Activated B cell treated with CpG ODN at 0.5 μM for 24 hours (primary cell): Measurements from ENCODE around the gene MBOAT1. TPM values are rescaled to one million over a fixed set of nuclear protein-coding genes. Genes with fewer than 3 reads are reported as not detected.

Source experiments
- ATAC-seq: fragments of 200-7000 bp; cut with Tn5 transposase; one replicate; pipeline ENCODE4 v1.10.0; 2021; ENCODE audit warnings: low read depth, mild to moderate bottlenecking, moderate library complexity
- CTCF ChIA-PET: fragments of 350-600 bp; sonication (Branson Sonifier 250); formaldehyde crosslinking; loops from one replicate; lab custom pipeline; 2021; ENCODE audit warnings: antibody characterized with exemption; lab: Charles Lee
- POLR2A ChIA-PET: fragments of 350-600 bp; sonication (Branson Sonifier 250); formaldehyde crosslinking; loops from one replicate; lab custom pipeline; 2021; ENCODE audit warnings: antibody characterized with exemption; lab: Charles Lee
- DNase-seq: peaks from one replicate; pipeline ENCODE4 v3.0.0; 2022
- H3K27ac Mint-ChIP-seq: one replicate; pipeline ENCODE4 v1.8.0; 2020; ENCODE audit warnings: mixed read lengths
- H3K27me3 Mint-ChIP-seq: one replicate; pipeline ENCODE4 v1.8.0; 2021; ENCODE audit warnings: mixed read lengths
- H3K36me3 Mint-ChIP-seq: one replicate; pipeline ENCODE4 v1.8.0; 2021; ENCODE audit warnings: low read depth, mixed read lengths
- H3K4me1 Mint-ChIP-seq: one replicate; pipeline ENCODE4 v1.8.0; 2021; ENCODE audit warnings: mixed read lengths
- H3K4me3 Mint-ChIP-seq: one replicate; pipeline ENCODE4 v1.8.0; 2020; ENCODE audit warnings: mild to moderate bottlenecking, mixed read lengths
- H3K9me3 Mint-ChIP-seq: one replicate; pipeline ENCODE4 v1.8.0; 2020; ENCODE audit warnings: mixed read lengths
- CTCF ChIP-seq: fragments of 200-600 bp; IDR thresholded peaks from one replicate; pipeline ENCODE4 v1.8.0; 2022; ENCODE audit warnings: antibody characterized with exemption, mild to moderate bottlenecking
- intact Hi-C: fragments of 100-400 bp; cut with micrococcal nuclease; formaldehyde crosslinking; loops from one replicate; pipeline ENCODE4 v1.15.1; 2024
- total RNA-seq: library from RNA; stranded (reverse); gene quantifications from 2 replicates; pipeline ENCODE4 v1.2.3, GENCODE V29; 2022

MBOAT1 gene
- total RNA-seq, 1 donor from 2014 or later, result 3.7 TPM

DNA sequence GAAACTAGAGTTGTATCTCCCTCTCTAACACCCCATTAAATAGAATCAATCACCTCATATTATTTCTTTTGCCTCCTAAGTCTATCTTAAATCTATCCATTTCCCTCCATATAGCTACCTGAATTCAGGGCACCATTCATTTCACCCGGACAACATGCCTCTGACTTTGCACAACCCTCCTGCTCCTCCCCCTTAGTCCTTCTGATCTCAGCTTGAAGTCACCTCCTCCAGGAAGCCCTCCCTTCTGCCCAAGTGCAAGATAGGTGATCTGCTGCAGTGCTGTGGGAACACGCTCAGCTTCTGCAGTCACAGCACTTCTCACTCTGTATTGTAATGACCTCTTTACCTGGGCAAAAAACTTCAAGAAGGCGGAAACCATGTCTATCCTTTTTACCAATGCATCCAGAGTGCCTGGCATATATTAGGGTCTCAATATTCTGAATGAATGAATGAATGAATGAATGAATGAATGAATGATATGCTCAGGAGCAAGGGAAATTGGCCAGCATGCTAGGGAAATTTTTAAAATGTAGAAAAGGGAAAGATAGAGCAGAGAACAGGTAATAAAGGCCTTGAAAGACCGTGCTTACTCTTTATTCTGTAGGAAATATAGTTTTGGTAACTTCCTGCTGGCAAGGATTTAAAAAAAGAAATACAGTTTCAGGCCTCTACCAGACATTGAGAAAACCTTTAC is 41.7 kb downstream of the MBOAT1 start:
- DNase-seq, result no peak
- POLR2A ChIA-PET, result no interaction called here
- CTCF ChIA-PET, result no interaction called here
- Mint-ChIP-seq H3K9me3 (peaks cover 5% of the 10 kb centered on the region), H3K4me3 (no peak overlapping the region), H3K36me3 (peaks cover 6% of the 10 kb centered on the region), H3K4me1 (peaks cover 14% of the 10 kb centered on the region), H3K27ac (no peak overlapping the region), H3K27me3 (no peaks in the 10 kb centered on the region)
- TF ChIP-seq CTCF, result no peak
- intact Hi-C loops, result no loop called here
- no peak for ATAC-seq

DNA sequence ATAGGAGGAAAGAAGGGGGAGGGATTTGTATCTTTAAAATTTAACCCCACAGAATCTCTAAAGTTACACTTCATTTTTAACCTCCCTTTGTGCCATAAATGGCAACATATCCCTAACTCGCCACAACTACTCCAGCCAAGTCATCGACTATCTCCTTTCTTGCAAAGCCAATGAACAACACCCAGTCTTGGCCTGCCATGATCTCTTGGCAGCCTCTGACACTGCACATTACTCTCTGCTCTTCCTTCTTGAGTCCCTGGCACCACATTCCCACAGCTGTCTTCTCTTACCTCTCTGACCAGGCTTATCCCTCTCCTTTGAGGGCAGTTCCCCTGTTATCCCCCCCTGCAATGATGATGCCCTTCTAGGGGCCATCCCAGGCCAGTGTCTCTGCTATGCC is 42.5 kb downstream of the MBOAT1 start:
- Mint-ChIP-seq H3K36me3 (peaks cover 6% of the 10 kb centered on the region), H3K4me3 (no peak overlapping the region), H3K27me3 (no peaks in the 10 kb centered on the region), H3K9me3 (peaks cover 5% of the 10 kb centered on the region), H3K4me1 (peaks cover 14% of the 10 kb centered on the region), H3K27ac (no peak overlapping the region)
- no peak for ATAC-seq
- ChIA-PET POLR2A (no interaction called here), CTCF (no interaction called here)
- no peak for TF ChIP-seq CTCF
- DNase-seq, result no peak
- intact Hi-C loops, result no loop called here

GRCh38 chr6:20169119-20169557 is 43.1 kb downstream of the MBOAT1 start:
- ChIA-PET POLR2A (no interaction called here), CTCF (no interaction called here)
- Mint-ChIP-seq H3K9me3 (peaks cover 5% of the 10 kb centered on the region), H3K4me3 (no peak overlapping the region), H3K27me3 (no peaks in the 10 kb centered on the region), H3K27ac (no peak overlapping the region), H3K36me3 (peaks cover 6% of the 10 kb centered on the region), H3K4me1 (peaks cover 8% of the 10 kb centered on the region)
- no peak for TF ChIP-seq CTCF
- no peak for DNase-seq
- intact Hi-C loops, result no loop called here
- ATAC-seq, result no peak

DNA sequence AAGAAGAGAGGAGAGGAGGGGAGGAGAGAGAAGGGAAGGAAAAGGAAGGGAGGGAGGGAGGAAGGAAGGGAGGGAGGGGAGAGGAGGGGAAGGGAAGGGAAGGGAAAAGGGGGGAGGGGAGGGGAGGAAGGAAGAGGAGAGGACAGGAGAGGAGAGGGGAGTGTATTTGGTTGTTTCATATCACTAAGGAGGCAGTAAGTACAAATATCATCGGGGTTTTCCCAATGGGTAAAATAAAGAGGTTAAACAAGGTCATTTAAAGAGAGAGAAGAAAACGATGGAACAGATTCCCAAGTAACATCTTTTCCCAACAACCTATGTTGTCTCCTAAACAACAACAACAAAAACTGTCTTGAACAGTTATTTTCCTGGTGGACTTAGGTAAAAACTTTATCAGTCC is 43.6 kb downstream of the MBOAT1 start:
- Mint-ChIP-seq H3K27ac (no peak overlapping the region), H3K4me1 (peaks cover 4% of the 10 kb centered on the region), H3K27me3 (no peaks in the 10 kb centered on the region), H3K36me3 (peaks cover 6% of the 10 kb centered on the region), H3K4me3 (no peak overlapping the region), H3K9me3 (peaks cover 5% of the 10 kb centered on the region)
- ChIA-PET CTCF (no interaction called here), POLR2A (no interaction called here)
- intact Hi-C loops, result no loop called here
- no peak for DNase-seq
- ATAC-seq, result no peak
- TF ChIP-seq CTCF, result no peak

DNA sequence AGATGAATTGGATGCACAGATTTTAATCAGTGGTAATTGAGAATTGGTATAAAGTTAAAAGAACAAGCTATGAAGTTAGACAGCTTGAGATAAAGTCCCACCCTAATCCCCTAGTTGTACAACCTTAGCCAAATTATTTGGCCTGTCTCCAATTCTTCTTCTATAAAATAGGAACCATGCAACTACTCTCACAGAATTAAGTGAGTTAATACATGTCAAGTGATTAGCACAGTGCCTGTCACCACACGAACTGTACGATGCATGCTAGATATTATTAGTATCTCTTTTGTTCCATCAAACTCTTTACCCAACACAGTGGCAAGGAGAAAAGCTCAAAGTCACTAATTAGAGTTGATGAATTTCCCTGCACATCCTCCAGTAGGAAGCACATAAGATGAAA is 44.7 kb downstream of the MBOAT1 start:
- H3K4me3 Mint-ChIP-seq, result no peak overlapping the region
- no peak overlapping the region for H3K27ac Mint-ChIP-seq
- POLR2A ChIA-PET, result no interaction called here
- peaks cover 5% of the 10 kb centered on the region for H3K9me3 Mint-ChIP-seq
- H3K36me3 Mint-ChIP-seq, result peaks cover 6% of the 10 kb centered on the region
- TF ChIP-seq CTCF, result no peak
- DNase-seq, result no peak
- H3K27me3 Mint-ChIP-seq, result no peaks in the 10 kb centered on the region
- ATAC-seq, result no peak
- intact Hi-C loops, result no loop called here
- CTCF ChIA-PET, result no interaction called here
- no peaks in the 10 kb centered on the region for H3K4me1 Mint-ChIP-seq
